HuH-7.5 (cell line): Measurements from ENCODE around the gene CELF2.

Experiments
- DNase-seq: peaks from one replicate; pipeline ENCODE4 v3.0.0; 2011; ENCODE audit warnings: low spot score

CELF2 gene

DNA sequence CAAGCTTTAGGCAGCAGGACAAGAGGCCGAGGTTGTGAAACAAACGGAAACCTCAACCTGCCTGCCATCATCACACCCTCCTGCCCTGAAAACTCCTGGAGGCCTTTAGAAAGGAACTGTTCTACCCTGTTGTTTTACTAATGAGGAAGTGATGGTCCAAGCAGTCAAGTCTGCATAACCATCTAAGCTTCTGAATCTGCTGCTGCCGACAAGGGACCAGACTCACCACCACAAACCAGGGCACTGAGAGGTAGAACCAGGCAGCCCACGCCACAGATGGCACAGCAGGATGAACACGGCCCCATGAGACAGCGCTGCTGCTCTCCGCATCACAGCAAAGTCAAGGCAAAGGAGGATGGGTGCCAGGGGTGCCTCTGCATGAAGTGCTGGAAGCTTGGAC, 209.4 kb downstream of the CELF2 start:
- DNase-seq = no peak

GRCh38 chr10:11229893-11230292, 212.2 kb downstream of the CELF2 start:
- no peak for DNase-seq

- no peak for DNase-seq
Measured at GRCh38 chr10:11230498-11231167, 213.0 kb downstream of the CELF2 start.

DNA sequence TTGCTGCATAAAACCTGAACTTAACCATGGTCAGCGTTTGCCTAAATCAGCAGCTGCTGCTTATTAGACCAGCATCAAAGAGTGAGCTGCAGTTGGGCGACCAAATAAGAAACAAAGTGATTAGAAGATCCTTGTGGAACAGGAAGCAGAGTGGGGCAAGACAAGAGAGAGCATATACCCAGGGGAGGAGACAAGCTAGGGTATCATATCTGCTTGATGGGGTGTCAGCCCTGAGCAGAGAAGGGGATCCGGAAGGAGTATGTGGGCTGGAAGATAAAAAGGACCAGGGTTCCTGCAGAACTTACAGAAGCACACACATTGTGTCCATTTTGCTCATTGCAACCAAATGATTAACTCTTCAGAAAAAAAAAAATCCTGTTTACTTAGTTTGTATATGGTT, 213.6 kb downstream of the CELF2 start:
- DNase-seq = no peak

DNA sequence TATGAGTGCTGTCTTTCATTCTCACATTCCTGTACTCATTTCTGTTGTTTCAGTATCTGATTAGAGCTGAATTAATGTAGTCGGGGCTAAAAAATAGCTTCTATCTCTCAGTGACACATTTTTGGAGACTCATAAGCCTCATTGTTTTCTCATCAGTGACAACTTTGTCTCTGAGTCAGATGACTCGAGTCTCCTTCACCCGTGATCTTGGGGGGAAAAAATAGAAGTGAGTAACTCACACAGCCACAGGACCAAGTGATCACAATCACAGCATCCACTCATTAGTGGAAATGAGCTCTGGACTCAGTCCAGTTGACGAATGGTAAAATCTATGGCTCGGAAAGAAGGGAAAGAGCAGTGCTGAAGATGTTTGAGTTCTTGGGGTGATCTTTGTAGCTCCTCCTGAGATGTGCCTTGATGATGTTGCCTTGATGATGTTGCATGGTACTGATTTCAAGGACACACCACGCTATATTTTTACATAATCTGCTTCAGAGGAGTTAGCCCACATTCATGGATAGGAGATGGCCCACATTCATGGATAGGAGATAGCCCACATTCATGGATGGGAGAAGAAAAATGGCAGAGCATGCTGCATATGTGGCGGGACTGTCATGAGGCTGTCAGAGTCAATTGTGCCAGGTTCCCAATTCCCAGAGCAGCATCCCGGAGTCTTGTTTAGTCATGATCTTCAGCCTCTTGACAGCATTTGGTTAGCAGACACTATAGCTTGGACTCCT, 214.7 kb downstream of the CELF2 start:
- no peak for DNase-seq

DNA sequence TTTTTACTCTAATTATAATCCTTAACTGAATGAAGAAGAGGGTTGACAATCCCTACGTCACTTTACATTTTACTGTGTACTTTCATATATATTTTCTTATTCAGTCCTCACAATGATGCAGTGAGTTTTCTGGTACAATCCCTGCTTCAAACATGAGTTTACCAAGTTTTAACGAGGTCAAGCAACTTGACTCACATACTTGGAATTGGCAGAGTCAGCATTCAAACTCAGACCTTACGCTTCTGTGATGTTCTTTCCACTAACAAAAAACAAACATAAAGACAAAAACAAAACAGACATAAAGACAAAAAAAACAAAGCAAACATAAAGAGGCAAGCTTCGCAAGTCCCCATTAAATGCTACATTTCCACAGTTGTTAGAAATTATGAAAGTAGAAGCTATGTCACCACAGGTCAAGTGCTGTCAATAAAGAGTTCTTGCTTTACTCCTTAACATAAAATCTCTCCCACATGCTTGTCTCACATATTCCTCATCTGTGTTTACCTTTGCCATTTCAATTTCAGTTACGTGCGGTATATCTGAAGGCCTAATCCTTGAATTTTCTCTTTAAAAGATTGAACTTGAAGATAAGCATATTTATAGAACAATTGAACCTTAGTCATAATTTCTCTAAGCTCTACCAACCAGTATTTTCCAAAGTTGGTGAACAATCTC, 217.3 kb downstream of the CELF2 start:
- no peak for DNase-seq

DNA sequence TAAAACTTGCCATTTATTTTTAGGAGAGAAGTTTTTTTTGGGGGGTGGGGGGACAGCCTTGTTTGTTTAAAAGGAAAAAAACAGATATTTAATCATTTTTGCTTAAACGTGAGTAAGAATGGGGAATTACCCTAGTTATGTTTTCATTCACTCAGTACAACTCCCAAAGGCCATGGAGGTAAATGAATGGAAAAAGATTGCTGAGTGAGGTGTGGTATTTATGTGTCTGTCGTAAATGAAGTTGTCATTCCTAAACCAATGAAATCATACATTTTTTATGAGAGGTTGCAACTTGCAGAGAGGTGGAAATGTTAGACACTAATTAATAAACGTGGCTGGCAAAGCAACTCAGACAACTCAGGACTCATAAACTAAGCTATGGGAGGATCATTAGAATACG, 218.1 kb downstream of the CELF2 start:
- DNase-seq = no peak

- no peak for DNase-seq
Measured at GRCh38 chr10:11236234-11236633, 218.6 kb downstream of the CELF2 start.

DNA sequence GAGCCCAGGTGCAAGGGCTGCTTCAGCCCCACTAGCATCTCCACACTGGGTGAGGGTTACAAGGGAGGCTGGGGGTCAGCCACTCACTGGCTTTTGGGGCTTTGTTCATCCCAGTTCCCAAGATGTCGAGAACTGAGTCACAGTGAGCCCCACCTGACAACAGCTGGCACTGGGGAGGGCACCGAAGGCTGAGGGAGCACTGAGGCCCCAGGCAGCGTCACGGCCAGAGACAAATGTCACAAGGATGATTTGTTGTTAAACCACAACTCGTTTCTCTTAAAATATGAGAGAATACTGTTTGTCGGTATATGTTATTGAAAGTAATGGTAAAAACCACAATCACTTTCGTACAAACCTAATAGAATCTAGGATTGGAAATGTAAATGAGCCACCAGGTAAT, 219.9 kb downstream of the CELF2 start:
- no peak for DNase-seq

DNA sequence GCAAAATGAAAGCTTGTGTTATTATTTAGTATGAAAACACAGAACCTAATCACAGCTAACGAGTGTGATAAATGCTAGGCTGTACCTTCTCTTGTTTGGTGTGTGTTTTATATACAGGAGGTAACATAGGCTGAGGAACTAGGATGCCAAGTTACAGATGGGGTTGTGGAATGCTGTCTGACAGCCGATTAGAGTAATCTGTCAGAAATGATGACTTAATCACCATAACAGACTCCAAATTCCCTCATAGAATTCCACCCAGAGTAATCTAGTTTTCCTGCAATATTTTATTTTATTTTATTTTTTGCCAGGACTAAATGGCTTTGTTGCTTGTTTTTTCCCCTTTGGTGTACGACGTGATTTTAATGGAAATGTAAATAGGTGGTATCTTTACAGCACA, 221.2 kb downstream of the CELF2 start:
- no peak for DNase-seq

DNA sequence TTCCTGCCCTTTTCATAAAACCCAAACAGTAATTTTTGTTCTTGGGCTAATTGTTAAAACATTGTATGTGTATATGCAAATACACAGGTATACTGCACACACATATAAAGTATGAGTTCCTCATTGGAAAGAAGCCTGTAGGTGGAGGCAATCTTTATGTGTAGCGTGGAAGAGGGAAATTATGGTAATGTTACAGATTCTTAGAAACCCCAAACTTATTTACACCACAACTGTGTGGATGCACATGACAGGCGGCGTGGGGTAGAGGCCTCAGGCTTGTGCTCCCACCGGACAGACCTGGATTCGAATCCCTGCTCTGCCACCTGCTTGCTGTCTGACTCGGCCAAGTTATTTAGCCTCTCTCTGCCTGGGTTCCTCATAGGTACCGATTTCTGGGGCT, 223.0 kb downstream of the CELF2 start:
- DNase-seq = no peak

GRCh38 chr10:11242443-11243387, 225.0 kb downstream of the CELF2 start:
- DNase-seq = no peak

DNA sequence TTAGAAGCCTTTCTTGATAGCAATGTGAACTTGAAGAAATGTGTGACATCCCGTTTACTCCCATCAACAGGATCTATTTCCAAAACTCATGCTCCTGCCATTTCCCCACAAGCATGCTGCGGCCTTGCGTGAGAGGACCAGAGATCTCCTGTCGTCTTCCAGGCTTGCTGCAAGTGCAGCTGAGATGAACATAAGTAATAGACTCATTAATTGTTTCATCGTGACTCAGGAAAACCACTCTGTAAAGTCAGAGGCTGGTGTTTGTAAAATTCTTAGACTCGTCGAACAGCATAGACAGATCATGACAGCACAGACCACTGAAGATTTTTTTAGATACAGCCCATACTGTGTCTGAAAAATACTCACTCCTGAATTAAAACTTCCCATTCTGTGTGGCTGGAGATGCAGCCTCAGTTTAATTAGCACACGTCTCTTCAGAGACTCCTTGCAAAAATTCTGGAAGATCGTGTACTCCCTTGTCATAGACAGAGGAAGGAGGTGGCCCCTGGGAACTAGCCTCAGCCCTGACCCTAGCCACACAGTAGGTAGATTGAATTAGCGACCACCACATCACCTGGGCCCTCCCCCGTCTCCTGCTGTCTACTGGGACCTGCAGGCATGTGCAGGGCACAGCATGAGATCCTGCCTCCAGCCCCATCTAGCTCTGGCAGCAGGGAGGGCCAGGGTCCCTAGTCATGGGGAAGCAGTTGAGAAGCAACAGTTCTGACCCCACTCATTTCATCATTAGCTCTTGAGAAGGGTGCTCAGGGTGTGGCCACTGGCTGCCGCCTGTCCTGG, 226.0 kb downstream of the CELF2 start:
- DNase-seq = no peak

DNA sequence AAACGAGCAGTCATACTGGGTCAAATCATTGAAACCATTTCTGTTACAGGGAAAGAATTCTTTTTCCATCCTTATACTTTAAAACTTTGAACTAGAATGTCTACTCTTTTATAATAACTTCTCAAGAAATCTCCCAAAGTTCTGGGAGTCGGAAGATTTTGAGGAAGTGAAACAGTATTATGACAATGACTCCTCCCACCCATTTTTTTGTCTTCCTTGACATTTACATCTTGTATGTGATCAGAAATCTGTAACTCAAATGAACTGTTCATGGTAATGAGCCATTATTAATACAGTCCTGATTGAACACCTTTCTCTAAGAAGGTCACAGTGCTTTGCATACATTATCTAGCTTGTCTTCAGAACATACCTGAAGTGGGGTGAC, 227.4 kb downstream of the CELF2 start:
- DNase-seq = no peak

DNA sequence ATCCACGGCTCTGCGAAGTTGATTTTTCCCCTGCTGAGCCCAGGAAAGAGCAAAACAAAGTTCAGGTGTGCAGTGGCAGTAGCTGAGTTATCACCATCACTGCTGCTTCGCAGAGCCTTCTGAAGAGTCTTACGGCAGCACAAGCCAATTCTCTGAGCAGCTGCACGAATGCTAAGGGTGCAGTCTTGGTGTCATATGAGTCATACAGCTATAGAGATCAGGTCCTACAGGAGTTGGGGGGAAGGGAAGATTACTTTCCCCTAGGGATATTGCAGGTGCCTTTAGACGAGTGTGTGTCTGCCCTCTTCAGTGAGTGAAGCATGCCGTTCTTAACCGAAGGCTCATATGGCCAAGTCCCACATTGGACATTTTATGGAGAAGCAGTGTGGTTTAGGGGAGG, 227.8 kb downstream of the CELF2 start:
- no peak for DNase-seq

DNA sequence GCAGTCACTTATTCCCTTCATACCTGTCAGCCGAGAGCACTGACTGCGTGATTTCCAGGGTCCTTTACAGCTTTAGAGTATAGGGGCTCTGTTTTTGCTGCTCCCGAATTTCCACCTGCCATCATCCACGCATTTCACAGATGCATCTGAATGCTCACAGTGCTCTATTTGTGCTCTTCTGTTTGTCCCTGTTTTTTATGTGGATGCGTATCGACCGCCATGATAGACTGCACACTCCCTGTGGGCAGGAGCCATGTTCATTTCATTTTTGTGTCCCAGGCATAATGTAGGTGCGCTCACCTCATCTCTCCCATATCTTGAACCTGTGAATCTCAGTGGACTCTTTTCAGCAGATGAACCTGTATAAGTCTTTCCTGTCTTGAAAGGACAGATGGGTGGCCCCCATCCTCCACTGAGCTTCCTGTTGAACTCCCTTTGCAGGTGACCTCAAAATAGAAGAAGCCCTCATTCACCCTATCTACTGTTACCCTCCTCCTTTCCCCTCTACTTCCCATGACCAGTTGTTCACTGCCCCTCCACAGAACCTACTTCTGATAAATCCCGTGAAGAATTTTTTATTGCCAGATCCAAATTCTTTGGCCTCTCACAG, 228.4 kb downstream of the CELF2 start:
- DNase-seq = no peak

- DNase-seq = no peak
Measured at GRCh38 chr10:11246752-11247467, 229.2 kb downstream of the CELF2 start.

DNA sequence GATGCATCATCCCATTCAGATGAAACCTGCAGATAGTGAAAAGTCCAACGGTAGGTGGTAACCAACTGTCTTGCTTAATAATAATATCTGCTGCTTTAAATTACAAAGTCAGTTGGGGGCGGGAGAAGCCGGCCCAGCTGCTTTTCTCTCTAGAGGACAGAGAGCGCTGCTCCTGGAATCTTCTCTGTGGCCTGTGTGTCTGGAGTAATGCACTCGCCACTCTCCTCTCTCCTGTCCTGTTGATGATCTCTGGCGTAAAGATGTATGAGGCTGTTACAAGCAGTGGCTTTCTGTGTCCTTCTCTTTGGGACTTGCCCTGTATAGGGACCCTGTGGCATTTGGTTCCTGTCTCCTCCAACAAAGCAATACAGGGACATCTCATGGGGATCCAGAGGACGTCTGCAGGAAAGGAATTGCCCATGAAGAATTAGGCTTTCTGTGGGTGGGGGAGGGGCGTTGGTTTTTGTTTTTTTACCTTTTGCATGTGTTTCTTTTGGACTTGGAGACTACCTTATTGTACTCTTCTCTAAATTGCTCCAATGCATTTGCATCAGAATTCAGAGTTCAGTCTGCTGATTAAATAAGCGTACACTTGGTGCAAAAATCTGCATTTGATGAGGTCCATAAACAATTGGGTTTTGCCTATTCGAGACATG, 231.6 kb downstream of the CELF2 start:
- no peak for DNase-seq

- DNase-seq = no peak
Measured at GRCh38 chr10:11249808-11250195, 232.1 kb downstream of the CELF2 start.

DNA sequence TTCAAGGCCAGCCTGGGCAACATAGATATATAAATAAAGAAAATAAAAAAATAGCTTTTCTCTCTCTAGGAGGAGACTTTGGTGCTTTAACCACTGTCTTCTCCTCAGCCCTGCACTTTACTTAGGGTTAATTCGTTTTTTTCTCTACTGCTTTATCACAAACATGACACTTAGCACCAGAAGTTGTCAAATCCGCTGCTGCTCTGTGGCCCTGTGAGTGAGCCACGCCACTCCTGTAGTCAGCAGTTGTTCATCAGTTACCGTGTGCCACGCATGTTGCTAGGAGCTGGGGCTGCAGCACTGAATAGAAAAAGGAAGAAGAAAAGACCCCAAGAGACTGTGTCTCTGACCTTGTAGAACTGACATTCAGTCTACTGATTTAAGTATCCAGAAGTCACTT, 232.6 kb downstream of the CELF2 start:
- DNase-seq = no peak
